HG03095 (cell line): ENCODE results near the gene LOXL1.

ENCODE experiments used
- ATAC-seq: cut with Tn5 transposase; IDR thresholded peaks from one replicate; pipeline ENCODE4 v1.9.1; 2021; ENCODE audit warnings: moderate library complexity; ENCODE audit not compliant: unreplicated experiment

The LOXL1 gene

GRCh38 chr15:73921254-73921925 is 4.9 kb upstream of the LOXL1 start:
- no peak for ATAC-seq

- ATAC-seq, result no peak
Observed at GRCh38 chr15:73922186-73923151, 3.8 kb upstream of the LOXL1 start.

- no peak for ATAC-seq
Observed at GRCh38 chr15:73923156-73923487, 3.1 kb upstream of the LOXL1 start.

GRCh38 chr15:73923488-73924164 is 2.6 kb upstream of the LOXL1 start:
- no peak for ATAC-seq

- ATAC-seq, result no peak
Observed at GRCh38 chr15:73924171-73924921, 1.9 kb upstream of the LOXL1 start.

- ATAC-seq, result no peak
Observed at GRCh38 chr15:73925848-73926218, 429 bp upstream of the LOXL1 start.

GRCh38 chr15:73927003-73927475 is 777 bp downstream of the LOXL1 start:
- no peak for ATAC-seq

- no peak for ATAC-seq
Observed at GRCh38 chr15:73927476-73928240, 1.4 kb downstream of the LOXL1 start.

- no peak for ATAC-seq
Observed at GRCh38 chr15:73928241-73928579, 1.9 kb downstream of the LOXL1 start.

GRCh38 chr15:73928971-73929627 is 2.8 kb downstream of the LOXL1 start:
- ATAC-seq, result no peak

- no peak for ATAC-seq
Observed at GRCh38 chr15:73930371-73930770, 4.1 kb downstream of the LOXL1 start.

- ATAC-seq, result no peak
Observed at GRCh38 chr15:73930790-73931281, 4.6 kb downstream of the LOXL1 start.

GRCh38 chr15:73931441-73931840 is 5.2 kb downstream of the LOXL1 start:
- ATAC-seq, result no peak

GRCh38 chr15:73932381-73933191 is 6.3 kb downstream of the LOXL1 start:
- ATAC-seq, result no peak

GRCh38 chr15:73934281-73934680 is 8.0 kb downstream of the LOXL1 start:
- ATAC-seq, result no peak

- ATAC-seq, result no peak
Observed at GRCh38 chr15:73935547-73935946, 9.3 kb downstream of the LOXL1 start.

- ATAC-seq, result no peak
Observed at GRCh38 chr15:73936181-73936580, 9.9 kb downstream of the LOXL1 start.

GRCh38 chr15:73936588-73937290 is 10.5 kb downstream of the LOXL1 start:
- ATAC-seq, result no peak
